H1 (cell line): ENCODE measurements around the gene SBF1. TPM values are rescaled to one million over a fixed set of nuclear protein-coding genes. Genes with fewer than 3 reads are reported as not detected.

Source experiments
- CHD7 ChIP-seq: fragments of 300-600 bp; sonication (generic); IDR thresholded peaks from 2 replicates; pipeline ENCODE4 v1.7.1; 2012; ENCODE audit warnings: low read length, moderate library complexity, mild to moderate bottlenecking, inconsistent platforms; ENCODE audit not compliant: insufficient replicate concordance
- MAX ChIP-seq: IDR thresholded peaks from 2 replicates; pipeline ENCODE4 v1.6.1; 2012; ENCODE audit warnings: inconsistent platforms
- SIRT6 ChIP-seq: IDR thresholded peaks from one replicate; pipeline ENCODE4 v1.7.1; 2012; ENCODE audit warnings: low read length, inconsistent platforms
- SRF ChIP-seq: IDR thresholded peaks from 2 replicates; pipeline ENCODE4 v1.6.1; 2011; ENCODE audit warnings: mild to moderate bottlenecking, low read depth, low read length, moderate library complexity
- polyA plus RNA-seq, 7 experiments: library from polyadenylated mRNA; depleted of rRNA in 3 of 7; stranded (reverse) in 5 of 7; unstranded in 2 of 7; fragments of >200 nt in 5 of 7; fragments of 200-250 nt in 2 of 7; gene quantifications; 1 replicate in 5 of 7; 2 replicates in 1 of 7; 4 replicates in 1 of 7; pipeline versions ENCODE4 v1.2.1 to v1.2.3, GENCODE V29; 2011 to 2013; ENCODE audit warnings: missing spikeins in 2 of 7, mixed read lengths in 2 of 7
- total RNA-seq: library from RNA; stranded (reverse); fragmentation: NEBNext Ultra II Directional; extraction: Animal tissue kit (Norgen Biotek cat#: 25700); gene quantifications from 2 replicates; pipeline ENCODE4 v1.2.1, GENCODE V29; 2021

SBF1 gene
- total and polyA plus RNA-seq, 2 of the 8 experiments (the other 6 are each of a cell fraction or from before 2014, with no cell fraction given), result 29.1 to 71.5 TPM

GRCh38 chr22:50488886-50489285, 14.1 kb upstream of the SBF1 start (continued):
- TF ChIP-seq CHD7 (no peak), SRF (no peak), MAX (no peak), SIRT6 (no peak)
